GM21786 (cell line): Measurements from ENCODE around the gene CARS1.
"Not testable (repeated sequence)": the region's sequence is repeated elsewhere in the genome, so short reads cannot be mapped to it uniquely, and the experiment has no call there.

Source experiments
- ATAC-seq: cut with Tn5 transposase; IDR thresholded peaks from one replicate; pipeline ENCODE4 v1.9.1; 2021; ENCODE audit not compliant: unreplicated experiment

Gene CARS1

GRCh38 chr11:3090096-3090901, 33.1 kb upstream of the CARS1 start:
- no peak for ATAC-seq

GRCh38 chr11:3089236-3090061, 32.2 kb upstream of the CARS1 start:
- no peak for ATAC-seq

- no peak for ATAC-seq
Observed at GRCh38 chr11:3088806-3089205, 31.6 kb upstream of the CARS1 start.

GRCh38 chr11:3087821-3088800, 30.9 kb upstream of the CARS1 start:
- ATAC-seq, result no peak

GRCh38 chr11:3087373-3087772, 30.1 kb upstream of the CARS1 start:
- no peak for ATAC-seq

- no peak for ATAC-seq
Observed at GRCh38 chr11:3086671-3087150, 29.5 kb upstream of the CARS1 start.

- ATAC-seq, result no peak
Observed at GRCh38 chr11:3086114-3086513, 28.9 kb upstream of the CARS1 start.

GRCh38 chr11:3085052-3085451, 27.8 kb upstream of the CARS1 start:
- ATAC-seq, result no peak

GRCh38 chr11:3083321-3083720, 26.1 kb upstream of the CARS1 start:
- no peak for ATAC-seq

GRCh38 chr11:3081386-3081751, 24.1 kb upstream of the CARS1 start:
- ATAC-seq, result no peak

GRCh38 chr11:3080733-3081385, 23.6 kb upstream of the CARS1 start:
- ATAC-seq, result no peak

- ATAC-seq, result no peak
Observed at GRCh38 chr11:3080104-3080503, 22.9 kb upstream of the CARS1 start.

GRCh38 chr11:3077846-3078440, 20.7 kb upstream of the CARS1 start:
- ATAC-seq, result no peak

- ATAC-seq, result no peak
Observed at GRCh38 chr11:3077189-3077836, 20.1 kb upstream of the CARS1 start.

GRCh38 chr11:3074912-3075589, 17.8 kb upstream of the CARS1 start:
- no peak for ATAC-seq

GRCh38 chr11:3073029-3073435, 15.8 kb upstream of the CARS1 start:
- no peak for ATAC-seq

GRCh38 chr11:3069425-3069824, 12.2 kb upstream of the CARS1 start:
- no peak for ATAC-seq

GRCh38 chr11:3066308-3066707, 9.1 kb upstream of the CARS1 start:
- ATAC-seq, result not testable (repeated sequence)

- ATAC-seq, result not testable (repeated sequence)
Observed at GRCh38 chr11:3064709-3065108, 7.5 kb upstream of the CARS1 start.
